Placental pericyte (primary cell): ENCODE results near the gene FBXO40. TPM values are rescaled to one million over a fixed set of nuclear protein-coding genes. Genes with fewer than 3 reads are reported as not detected.

Experiments
- small RNA-seq: library from RNA; depleted of rRNA; stranded (forward); fragments of <200 nt; gene quantifications from one replicate; pipeline ENCODE3, GENCODE V24; 2012; ENCODE audit warnings: low replicate concordance
- total RNA-seq: library from RNA; depleted of rRNA; stranded (reverse); fragments of >200 nt; gene quantifications from 2 replicates; pipeline ENCODE4 v1.2.3, GENCODE V29; 2012

FBXO40 gene, protein sequence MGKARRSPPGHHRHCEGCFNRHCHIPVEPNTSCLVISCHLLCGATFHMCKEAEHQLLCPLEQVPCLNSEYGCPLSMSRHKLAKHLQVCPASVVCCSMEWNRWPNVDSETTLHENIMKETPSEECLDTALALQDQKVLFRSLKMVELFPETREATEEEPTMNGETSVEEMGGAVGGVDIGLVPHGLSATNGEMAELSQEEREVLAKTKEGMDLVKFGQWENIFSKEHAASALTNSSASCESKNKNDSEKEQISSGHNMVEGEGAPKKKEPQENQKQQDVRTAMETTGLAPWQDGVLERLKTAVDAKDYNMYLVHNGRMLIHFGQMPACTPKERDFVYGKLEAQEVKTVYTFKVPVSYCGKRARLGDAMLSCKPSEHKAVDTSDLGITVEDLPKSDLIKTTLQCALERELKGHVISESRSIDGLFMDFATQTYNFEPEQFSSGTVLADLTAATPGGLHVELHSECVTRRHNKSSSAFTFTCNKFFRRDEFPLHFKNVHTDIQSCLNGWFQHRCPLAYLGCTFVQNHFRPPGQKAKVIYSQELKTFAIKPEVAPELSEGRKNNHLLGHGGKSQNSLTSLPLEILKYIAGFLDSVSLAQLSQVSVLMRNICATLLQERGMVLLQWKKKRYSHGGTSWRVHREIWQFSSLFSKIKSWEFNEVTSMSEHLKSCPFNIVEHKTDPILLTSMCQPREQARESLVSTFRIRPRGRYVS
- total RNA-seq = not detected in 2 replicates

DNA sequence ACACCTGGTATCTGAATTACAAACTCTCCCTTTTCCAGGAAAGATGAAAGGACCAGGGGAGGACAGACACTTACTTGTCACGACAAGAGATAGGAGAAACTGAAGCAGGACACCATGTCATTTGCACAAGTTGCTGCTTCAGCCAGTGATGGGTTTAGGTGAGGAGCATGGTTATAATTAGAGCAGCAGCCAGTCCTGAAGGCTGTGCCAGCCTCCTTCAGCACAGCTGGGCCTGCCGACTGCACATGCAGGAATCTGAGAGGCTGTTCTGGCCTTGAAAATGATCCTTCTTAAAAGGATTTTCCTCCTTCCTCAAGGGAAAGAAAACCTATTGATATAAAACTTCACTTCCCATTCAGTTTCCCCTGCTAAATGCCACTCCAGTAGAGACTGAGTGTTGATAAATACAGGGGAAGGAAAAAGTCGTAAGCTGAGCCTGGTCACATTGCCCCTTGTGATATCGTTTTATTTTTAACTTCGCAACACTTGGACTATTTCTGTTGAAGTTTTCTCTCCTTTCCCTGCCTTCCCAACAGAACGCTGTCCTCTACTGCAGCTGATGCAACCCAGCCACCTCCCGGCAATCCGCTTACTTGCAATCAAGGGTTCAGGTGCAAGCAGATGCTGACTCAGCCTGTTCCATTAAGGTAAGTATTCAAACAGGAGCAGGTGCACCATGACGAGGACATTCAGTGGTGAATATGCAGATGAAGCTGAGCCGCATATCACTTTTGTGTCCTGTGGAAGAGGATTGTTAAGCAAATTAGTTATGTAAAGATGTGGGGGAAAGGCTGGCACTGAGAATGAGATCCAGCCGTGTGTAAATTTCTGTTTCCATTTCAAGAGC, at the start of gene FBXO40:
Gene FBXO40, plus strand, starts transcription at position 524 of the 847 bp plus-strand sequence. CDS start 27,197 bp downstream, outside the sequence.

DNA sequence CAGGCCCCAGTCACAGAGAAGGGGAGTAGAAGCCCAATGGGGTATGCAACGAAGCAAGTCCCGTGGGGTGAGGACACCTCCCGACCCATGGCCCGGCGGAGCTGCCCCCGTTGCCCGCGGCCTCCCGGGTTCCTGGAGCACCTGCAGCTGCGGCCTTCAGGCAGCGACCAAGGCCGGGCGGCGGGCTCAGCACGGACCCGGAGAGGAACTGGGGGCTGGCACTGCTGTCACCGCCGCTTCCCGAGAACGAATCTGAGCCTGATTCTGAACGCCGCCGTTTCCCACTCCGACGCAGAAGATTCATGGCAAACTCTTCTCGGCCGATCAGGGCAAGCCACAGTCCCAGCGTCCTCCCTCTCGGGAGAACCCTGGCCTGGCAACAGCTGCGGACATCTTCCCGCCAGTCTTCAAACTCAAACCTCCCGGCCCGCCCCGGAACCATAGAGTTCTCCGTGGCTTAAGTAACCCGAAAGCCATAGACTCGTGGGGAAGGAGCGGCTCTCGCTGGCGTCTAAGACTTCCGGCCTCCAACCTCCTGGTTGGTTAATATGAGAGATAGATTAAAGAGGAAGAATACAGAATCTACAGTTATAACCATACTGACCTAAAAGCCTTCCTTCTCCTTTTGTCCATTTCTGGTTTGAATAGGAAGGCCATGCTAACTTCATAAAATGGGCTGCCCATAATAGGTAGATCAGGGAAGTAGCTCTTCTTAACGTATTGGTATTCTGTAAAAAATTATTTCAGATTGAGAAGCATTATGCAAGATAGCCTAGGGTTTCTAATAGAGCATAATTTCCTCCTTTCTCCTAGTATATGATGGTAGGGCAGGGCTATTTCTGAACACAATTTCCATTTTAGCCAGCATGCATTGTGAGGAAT, 47.4 kb upstream of the FBXO40 start, which contains the start of gene POLQ:
Gene POLQ, minus strand, starts transcription at position 415 of the 882 bp plus-strand sequence. Its CDS starts 111 bp downstream, at position 304.

DNA sequence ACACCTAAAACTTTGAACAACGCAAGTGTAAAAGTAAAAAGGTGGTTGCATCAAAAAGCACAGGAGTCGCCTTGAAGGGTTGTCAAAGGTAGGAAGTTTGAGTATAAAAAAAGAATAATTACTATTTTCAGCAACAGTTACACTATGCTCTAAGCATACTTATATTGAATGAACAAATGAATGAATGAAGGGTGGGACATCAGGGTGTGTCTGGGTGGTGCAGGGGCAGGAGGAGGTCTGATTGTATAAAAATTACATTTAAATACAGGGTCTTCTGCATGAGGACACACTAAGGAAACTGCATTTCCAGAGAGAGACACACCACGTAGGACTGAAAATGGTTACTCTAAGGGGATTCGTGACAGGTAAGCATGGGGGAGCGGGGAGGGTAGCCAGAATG, 25.5 kb upstream of the FBXO40 start, which contains the start of gene ARGFX:
Gene ARGFX, plus strand, starts transcription at position 301 of the 400 bp plus-strand sequence. CDS start 2,765 bp downstream, outside the sequence.

DNA sequence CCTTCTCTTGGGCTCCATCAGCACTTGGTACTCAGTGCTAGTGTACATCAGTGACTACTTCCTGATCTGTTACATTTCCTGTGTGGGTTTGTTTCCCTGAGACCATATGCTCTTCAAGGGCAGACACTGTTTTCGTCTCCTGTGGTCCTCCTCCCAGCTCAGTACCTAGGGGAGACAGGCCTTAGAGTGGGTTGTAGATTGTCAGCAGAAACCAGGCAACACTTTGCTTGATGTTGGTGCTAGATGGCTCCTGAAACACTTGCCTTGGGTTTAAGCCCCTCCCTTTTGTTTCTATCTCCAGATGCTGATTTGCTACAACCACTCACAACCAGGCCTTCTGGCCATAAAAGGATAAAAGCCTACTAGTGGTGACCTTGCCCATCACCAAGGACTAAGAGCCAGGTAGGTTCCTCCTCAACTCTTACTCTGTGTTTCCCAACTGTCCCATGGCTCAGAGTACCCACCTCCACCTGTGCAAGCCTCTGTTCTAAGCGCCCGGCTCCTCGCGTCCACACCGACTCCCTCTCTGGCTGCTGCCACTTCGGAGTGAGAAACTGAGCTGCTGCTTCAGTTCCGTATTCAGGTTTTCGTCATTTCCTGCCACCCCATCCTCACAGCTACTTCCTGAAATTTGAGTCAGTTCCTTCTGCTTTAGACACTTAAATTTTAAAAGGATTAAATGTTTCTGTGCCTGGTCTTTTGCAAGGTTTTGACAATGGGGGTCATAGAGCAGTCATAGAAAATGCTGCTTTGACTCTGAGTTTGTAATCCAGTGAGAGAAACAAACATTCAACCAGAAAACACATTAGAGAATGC, 67.4 kb downstream of the FBXO40 start, which contains the start of gene HCLS1:
Gene HCLS1, minus strand, starts transcription at position 548 of the 816 bp plus-strand sequence. CDS start 2,556 bp downstream, outside the sequence.

Small RNA genes within 50 kb of the gene (small RNA-seq; reads per million reads assigned to genes)
- gene RNU4-62P = not detected

Other genes starting within 250 kb of the FBXO40 start
- gene POLQ, start 47.4 kb upstream of the FBXO40 start, total RNA-seq = 0.66 and 15.2 TPM in 2 replicates
- gene ARGFX, start 25.4 kb upstream of the FBXO40 start, total RNA-seq = not detected in 2 replicates
- gene HCLS1, start 67.5 kb downstream of the FBXO40 start, total RNA-seq = 3.1 and 5.3 TPM in 2 replicates
- gene GOLGB1, start 156.4 kb downstream of the FBXO40 start, total RNA-seq = 36.1 and 76.4 TPM in 2 replicates
- 16.4 and 18.6 TPM in 2 replicates for gene IQCB1, start 241.7 kb downstream of the FBXO40 start, total RNA-seq
- gene EAF2, start 241.8 kb downstream of the FBXO40 start, total RNA-seq = 0.72 and 1.3 TPM in 2 replicates